HG03354 (cell line): ENCODE results near the gene KCTD13.
"Not testable (repeated sequence)": the region's sequence is repeated elsewhere in the genome, so short reads cannot be mapped to it uniquely, and the experiment has no call there.

Source experiments
- ATAC-seq: cut with Tn5 transposase; IDR thresholded peaks from one replicate; pipeline ENCODE4 v1.9.1; 2021; ENCODE audit warnings: mild to moderate bottlenecking; ENCODE audit not compliant: unreplicated experiment, poor library complexity, severe bottlenecking

KCTD13 gene

DNA sequence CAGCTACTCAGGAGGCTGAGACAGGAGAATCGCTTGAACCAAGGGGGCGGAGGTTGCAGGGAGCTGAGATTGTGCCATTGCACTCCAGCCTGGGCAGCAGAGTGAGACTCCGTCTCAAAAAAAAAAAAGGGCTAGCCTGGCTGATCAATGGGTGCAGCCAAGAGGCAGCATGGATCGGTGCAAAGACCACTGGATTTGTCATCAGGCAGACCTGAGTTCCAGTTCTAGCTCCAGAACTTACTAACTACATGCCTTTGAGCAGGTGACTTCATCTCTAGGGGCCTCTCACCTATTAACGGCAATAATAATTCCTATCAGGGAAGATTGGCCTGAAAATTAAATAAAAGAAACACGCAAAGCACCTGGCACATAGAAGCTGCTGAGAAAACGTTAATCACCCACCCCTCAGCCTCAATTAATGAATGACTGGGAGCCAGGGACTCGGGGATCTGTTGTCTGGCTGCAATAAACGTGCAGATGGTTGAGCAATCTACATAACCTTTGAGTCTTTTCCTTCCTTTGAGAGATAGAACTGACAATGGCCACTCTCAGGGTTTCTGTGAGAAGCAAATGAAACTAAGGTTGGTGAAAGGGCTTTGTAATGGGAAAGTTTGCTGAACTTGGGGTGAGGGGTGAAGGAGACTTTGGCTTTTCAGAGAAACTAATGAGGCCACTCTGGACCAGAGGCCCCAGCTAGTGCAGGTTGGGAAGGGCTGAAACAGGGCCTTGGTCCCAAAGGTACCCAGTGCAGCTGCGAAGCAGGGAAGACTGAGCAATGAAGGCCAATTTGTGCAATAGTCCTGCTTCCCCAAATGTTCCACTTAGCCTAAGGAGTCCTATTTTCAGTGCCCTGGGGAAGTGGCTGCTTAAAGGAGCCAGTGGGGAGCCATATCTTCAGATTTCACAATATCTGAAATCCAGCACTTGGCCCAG is 34.2 kb downstream of the KCTD13 start:
- ATAC-seq = no peak

DNA sequence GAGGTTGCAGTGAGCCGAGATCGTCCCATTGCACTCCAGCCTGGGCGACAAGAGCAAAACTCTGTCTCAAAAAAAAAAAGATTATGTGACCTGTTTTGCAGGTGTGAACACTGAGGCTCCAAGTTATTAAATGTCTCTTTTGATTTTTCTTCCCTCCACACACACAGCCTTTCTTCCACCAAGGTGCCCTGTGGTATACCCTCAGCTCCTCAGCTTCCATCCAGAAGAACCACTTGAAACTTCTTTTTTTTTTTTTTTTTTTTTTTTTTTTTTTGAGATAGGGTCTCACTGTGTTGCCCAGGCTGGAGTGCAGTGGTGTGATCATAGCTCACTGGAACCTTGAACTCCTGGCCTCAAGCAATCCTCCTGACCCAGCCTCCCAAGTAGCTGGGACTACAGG is 36.7 kb downstream of the KCTD13 start:
- not testable (repeated sequence) for ATAC-seq

DNA sequence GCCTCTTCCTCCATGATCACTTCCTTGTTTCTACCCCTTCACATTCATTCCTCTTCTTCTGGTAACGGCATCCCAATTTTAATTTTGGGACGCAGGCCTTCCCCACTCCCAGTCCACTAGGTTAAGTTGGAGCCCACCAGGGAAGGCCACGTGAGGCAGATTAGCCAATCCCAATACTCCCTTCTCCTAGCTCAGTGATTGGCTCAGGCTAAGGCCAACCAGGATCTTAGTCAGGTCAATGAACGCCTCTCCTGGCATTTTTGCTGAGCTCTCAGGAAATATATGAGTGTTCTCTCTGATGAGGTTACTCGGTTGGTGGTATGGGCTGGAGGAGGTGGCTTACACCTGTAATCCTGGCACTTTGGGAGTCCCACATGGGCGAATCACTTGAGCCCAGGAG is 42.0 kb downstream of the KCTD13 start:
- ATAC-seq = no peak

DNA sequence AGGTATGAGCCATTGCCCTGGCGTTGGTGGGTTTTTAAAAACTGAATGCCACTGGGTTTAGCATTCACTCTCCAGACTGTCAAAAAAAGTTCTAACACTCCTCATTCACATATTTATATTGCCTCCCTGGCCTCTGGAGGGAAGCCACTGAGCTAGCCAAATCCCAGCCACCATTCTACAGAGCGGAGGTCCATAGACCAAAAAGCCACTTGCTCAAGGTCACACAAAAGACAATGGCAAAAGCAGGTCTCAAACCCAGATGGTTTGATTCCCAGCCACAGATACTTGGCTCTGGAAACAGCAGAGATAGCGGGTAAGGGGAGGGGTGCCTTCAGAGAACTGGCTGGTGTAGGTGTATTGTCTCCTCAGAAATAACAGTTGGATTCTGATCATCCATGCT is 45.0 kb downstream of the KCTD13 start:
- no peak for ATAC-seq

DNA sequence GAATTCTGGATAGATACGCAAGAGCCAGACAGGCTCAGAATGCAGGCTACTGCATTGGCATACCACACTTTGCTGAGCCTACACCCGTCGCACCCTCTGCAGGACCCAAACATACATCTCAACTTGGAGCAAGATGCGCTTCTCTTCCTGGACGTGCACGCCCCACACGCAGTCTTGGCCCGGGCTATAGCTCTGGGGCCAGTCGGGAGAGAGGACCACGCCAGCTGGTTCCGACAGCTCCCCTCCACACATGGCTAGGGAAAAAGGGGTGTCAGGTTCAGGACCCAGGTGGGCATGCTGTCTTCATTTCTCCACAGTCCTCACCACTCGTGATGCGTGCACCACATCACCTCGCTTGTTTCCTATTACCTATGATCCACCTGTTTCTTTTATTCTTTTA is 47.9 kb downstream of the KCTD13 start:
- no peak for ATAC-seq

DNA sequence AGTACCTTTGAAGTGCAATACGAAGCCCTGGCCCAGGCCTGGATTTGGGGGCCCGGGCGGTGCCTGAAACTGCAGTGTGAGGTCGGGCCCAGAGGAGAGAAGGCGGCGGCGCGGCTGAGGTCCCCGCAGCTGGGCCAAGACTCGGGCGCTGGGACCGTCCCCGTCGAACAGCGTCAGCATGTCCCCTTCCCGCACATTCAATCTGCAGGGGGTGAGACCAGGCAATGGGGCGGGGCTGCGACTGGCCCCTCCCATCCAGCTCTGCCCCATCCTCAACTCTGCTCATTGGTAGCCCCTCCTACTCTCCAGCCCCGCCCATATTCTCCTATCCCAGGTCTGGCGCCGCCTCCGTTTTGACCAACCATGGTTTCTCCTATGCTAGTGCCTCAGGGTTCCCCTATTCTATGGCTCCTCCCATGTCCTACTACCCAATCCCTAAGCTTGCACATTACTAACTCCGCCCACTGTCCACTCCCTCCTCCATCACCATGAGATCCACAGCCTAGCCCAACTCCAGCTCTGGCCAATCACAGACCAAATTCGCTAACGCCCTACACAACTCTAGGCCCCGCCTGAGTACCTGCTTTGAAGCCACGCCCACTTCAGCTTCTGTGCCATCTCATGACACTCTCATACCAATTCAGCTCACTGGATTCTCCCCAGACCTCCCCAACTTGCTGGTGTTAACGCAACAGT is 48.6 kb downstream of the KCTD13 start:
- ATAC-seq = no peak

DNA sequence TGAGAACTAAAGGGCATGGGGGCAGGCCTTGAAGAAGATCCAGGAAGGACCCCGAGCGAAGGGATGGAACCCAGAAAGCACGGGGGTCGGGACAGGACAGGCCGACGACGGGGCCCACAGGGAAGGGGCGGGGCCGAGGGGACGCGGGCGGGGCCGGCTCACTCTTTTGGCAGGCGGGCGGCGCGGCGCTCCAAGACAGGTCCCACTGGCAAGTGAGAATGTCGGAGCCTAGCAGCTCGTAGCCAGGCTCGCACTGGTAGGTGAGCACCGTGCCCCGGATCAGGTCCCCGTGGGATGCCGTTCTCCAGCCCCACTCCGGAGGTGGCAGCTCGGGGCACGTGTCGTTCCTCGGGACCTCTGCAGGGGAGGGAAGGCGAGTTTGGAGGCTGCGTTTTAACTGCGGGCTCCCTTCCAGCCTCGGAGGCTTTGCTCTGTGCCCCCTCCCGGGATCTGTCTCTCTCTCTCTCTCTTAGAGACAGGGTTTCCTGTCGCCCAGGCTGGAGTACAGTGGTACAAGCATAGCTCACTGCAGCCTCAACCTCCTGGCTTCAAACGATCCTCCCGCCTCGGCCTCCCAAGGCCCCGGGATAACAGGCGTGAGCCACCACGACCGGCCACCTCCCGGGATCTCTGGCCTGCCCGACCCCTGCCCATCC is 49.3 kb downstream of the KCTD13 start:
- no peak for ATAC-seq

DNA sequence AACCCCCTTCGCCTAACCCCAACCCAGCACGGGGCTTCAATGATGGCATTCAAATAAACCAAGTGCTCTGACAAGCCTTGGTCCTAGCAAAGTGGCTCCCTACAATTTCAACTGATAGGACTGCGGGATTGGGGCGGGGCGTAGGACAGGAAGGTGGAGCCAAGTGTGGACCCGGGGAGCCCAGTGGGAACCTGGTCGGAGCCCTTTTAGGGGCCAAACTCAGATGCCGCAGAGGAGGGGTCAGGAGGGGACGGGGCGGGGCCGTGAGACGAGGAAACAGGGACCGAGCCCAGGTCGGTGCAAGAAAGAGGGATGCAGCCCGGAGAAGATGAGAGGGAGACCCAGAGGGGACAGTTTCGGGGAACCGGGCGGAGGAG is 49.8 kb downstream of the KCTD13 start:
- ATAC-seq = no peak

DNA sequence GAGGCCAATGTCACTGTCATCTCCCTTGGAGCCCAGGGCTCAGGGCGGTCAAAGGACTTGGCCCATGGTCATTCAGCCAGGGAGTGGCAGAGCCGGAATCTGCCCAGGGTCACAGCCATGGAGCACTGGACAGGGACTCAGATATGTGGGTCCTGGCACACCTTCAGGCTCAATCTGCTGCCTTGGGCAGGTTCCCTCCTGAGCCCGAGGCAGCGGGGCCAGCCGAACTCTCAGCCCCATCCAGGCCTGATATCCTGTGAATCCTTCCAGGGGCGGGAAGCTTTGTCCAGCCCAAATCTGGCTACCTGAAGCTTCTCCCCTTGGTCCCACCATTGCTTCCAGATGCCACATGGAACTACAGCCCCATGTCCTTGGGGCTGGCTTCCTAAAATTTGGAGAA is 50.8 kb downstream of the KCTD13 start:
- no peak for ATAC-seq

DNA sequence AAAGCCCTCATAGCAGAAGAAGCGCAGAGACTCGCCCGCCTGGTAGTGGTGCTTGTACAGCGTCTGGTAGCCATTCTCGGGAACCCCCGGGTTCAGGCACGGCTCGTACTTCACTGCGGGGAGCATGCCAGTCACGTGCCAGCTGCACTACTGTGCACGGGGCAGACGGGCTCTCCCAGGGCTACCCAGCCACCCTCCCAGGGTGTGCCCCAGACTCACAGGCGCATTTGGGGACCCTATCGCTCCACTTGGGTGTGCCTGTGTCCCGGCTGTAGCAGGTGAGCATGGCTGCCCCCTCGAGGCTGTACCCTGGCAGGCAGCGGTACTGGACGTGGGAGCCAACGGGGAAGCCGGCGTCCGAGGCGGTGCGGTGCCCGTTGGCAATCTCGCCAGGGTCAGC is 52.7 kb downstream of the KCTD13 start:
- ATAC-seq = no peak

DNA sequence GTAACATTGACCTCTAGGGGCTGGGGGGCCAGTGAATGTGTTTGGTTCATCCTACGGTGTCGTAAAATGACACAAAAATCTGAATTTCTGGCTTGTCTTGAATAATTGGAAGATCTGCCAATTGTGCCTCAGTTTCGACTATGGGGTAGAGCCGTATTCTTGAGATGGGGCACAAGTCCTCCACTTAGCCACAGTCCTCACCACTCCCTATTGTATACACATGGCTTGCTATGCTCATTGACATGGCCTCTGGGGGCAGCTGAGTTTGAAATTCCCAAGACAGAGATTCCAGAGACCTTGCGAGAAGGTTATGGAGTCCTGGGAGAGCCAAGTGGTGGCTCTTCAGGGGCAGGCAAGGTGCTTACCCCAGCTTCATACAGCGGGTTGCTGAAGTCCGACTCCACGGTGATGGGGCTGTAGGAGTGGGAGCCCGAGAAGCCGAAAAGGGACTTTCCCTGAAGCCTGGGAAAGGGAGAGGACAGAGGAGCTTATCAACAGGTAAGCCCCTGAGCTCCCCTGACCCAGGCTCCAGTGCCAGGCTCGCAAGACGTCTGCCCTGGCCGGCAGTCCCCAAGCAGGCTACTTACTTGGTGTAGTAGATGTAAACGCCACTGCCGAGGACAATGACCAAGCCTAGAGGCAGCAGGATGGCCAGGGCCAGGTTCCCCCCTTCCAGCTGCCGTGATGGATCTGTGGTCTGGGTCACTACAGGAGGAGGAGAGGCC is 54.0 kb downstream of the KCTD13 start:
- ATAC-seq = no peak

DNA sequence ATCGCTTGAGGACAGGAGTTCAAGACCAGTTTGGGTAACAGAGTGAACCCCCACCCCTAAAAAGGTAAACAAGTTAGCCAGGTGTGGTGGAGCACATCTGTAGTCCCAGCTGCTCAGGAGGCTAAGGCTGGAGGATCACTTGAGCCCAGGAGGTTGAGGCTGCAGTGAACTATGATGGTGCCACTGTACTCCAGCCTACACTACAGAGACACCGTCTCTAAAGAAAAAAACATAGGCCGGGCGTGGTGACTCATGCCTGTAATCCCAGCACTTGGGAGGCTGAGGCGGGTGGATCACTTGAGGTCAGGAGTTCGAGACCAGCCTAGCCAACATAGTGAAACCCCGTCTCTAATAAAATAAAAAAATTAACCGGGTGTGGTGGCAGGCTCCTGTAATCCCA is 57.0 kb downstream of the KCTD13 start:
- not testable (repeated sequence) for ATAC-seq

DNA sequence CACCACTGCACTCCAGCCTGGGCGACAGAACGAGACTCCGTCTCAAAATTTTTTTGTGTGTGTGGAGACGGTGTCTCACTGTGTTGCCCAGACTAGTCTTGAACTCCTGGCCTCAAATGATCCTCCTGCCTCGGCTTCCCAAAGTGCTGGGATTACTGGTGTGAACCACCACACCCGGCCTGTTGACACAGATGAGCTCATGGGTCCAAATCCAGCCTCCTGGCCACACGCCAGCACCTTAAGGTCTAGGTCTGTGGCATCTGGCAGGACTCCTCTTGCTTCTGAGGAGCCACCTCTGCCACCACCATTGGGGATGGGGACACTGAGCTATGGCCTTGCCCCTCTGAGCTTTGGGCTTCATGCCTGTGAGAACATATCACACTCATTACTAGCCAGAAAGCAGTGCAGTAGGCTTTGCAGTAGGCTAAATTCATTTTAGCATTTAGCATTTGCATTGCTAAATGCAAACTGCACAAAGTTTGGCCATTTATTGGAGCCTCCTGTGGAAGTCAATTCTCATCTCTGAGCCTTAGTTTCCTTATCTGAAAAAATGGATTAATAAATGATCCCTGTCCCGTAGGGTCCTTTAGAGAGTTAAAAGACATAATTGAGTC is 57.5 kb downstream of the KCTD13 start:
- no peak for ATAC-seq

DNA sequence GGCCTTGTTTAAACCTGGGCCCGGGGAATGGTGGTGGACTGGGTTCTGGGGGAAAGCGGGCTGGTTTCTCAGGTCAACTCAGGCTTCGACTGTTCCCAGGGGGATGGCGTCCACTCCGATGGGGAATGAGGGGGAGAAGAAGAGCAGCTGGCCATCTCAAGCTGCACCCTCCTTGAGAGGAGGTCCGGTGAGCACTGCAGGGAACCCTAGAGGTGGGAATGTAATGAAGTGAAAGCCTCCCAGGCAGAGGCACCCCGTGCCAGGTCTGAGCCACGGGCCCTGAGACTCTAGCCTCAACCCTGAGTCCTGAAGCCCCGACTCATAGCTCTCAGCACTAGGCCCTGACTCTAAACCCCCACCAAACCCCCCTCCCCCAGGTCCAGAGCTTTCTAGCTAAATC is 61.8 kb downstream of the KCTD13 start:
- no peak for ATAC-seq

DNA sequence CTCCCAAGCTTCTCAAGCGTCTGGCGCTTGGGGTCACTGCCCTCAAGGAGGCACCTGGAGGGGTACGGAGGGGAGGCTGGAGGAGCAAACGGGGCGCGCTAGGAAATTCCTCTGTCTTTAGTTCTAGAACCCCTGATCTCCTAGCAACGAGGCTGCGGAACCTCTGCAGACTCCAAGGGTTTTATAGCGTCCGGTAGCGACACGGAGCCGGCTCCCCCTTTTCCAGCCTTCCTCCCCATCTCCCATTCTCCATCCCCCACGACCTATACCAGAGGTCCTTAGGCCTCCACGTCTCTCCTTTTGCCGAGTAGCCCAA is 62.4 kb downstream of the KCTD13 start:
- ATAC-seq = no peak

DNA sequence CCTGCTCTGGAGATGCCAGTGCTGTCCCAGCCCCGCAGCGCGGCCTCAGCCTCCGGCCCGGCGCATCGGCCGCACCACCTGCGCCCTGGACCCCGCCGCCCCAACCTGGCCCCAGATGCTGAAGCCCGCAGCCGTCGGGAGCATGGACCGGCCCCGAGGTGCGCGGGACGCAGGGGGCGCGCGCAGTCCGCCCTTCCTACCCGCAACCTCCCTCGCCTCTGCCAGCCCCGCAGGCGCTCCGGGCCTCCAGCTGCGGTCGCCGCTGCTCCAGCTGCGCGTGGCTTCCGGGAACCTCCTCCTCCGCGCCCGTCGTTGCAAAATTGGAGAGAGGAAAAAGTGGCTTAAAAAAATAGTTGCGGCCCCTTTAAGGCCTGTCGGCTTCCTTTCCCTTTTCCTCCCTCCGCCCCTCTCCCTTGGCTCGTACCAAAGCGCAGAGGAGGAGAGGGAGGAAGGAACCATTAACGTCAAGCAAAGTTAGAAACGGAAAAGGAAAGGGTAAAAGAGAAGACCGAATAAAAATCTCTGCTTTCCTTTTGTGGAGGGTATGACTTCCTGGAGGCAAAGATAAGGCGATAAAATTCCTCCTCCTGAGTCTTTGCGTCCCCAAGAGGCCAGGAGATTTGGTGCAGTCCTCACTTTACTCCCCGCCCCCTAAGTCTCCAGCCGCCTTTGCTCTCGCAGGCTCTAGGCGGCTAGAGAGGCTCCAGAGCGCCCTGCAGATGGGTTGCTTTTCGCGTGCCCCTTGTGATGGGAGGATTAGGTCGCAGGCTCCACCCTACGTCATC is 63.0 kb downstream of the KCTD13 start, which contains the start of gene CDIPT:
TSS of gene CDIPT (minus strand) at position 343 of the 785 bp plus-strand sequence. CDS start 369 bp downstream, outside the sequence.
- peak; percentile 94 for ATAC-seq

DNA sequence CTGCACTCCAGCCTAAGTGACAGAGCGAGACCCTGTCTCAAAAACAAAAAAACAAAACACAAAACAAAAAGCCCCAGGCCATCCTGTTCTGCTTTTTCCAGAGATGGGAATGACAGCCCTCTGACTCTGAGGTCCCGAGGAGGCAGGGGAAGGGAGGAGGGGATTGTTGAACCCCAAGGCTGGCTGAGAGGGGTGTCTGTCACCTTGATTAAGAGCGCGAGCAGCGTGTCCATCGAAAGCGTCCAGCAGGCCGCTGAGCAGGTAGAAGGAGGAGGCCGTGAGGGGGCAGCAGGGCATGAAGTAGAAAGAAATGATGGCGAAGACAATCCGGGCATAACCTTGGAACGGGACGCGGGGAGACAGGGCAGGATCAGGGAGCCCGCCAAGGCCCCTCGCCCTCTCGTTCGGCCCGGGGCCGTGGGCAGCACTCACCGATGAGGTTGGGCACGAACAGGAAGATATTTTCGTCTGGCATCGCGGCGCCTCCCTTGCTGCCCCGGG is 63.6 kb downstream of the KCTD13 start:
- ATAC-seq = no peak

DNA sequence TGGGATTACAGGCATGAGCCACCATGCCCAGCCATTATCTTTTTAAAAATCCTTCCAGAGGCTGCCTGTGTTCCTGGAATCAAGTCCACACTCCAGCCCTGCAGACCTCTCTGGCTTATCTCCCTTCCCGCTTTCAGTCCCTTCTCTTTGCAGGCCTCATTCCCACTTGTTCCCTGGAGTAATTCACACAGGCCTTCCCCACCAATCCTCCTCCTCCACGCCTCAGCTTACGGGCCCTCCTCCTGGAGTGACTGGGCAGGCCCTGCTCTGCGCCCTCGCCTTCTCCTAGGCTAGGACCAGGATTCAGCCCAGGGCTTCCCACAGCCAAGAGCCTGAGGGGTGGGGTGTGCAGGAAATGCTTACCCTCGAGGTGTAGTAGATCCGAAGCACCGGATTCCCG is 65.8 kb downstream of the KCTD13 start:
- no peak for ATAC-seq

DNA sequence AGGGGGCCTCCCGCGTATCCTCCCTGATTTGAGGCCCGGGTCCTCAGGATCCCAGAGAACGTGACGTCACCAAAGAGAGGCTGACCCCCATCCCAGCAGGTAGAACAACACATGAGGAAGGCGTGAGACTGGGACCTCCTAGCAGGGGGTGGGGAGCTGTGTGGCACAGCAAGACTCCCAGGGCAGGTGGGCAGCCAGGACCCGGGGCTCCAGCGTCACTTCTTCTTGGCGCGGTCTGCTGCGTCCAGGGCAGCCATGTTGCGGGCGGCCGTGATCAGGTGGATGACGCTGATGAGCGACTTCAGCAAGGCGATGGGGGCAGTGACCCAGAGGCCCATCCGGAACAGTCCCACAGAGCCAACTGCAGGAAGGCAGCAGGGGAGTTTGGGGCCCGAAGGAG is 67.1 kb downstream of the KCTD13 start:
- no peak for ATAC-seq
